Tibial nerve (tissue), 4 donors: ENCODE measurements around the gene ASCL4. TPM values are rescaled to one million over a fixed set of nuclear protein-coding genes. Genes with fewer than 3 reads are reported as not detected.
A peak's percentile ranks its signal among the peaks of the same experiment; 100 is the strongest.
"Not testable (repeated sequence)": the region's sequence is repeated elsewhere in the genome, so short reads cannot be mapped to it uniquely, and the experiment has no call there.

Experiments
- DNase-seq, 2 donors: peaks; one replicate each; pipeline ENCODE4 v3.0.0-alpha.2; 2019; ENCODE audit warnings: low spot score in 2 of 2
- H3K27ac ChIP-seq, 4 donors: fragments of 200-600 bp; sonication (generic) in 3 of 4; one replicate each; pipeline ENCODE4 v1.5.1; 2017 to 2019; ENCODE audit warnings: mild to moderate bottlenecking in 1 of 4
- H3K27me3 ChIP-seq, 2 donors: fragments of 200-600 bp; sonication (generic) in 1 of 2; one replicate each; pipeline versions ENCODE4 v1.5.1 to v1.6.0; 2017 to 2019
- H3K36me3 ChIP-seq, 3 donors: fragments of 200-600 bp; sonication (generic); one replicate each; pipeline ENCODE4 v1.5.1; 2018 to 2019
- H3K4me1 ChIP-seq, 4 donors: fragments of 200-600 bp; sonication (generic) in 3 of 4; one replicate each; pipeline ENCODE4 v1.5.1; 2017 to 2019
- H3K4me3 ChIP-seq, 4 donors: fragments of 200-600 bp; sonication (generic) in 3 of 4; one replicate each; pipeline ENCODE4 v1.5.1; 2017 to 2019; ENCODE audit warnings: mild to moderate bottlenecking in 1 of 4, moderate library complexity in 1 of 4
- H3K9me3 ChIP-seq, 4 donors: fragments of 200-600 bp; sonication (generic) in 3 of 4; one replicate each; pipeline ENCODE4 v1.5.1; 2017 to 2019
- EP300 ChIP-seq, 2 donors: sonication (generic); formaldehyde crosslinking; IDR thresholded peaks; one replicate each; pipeline ENCODE4 v1.6.1; 2017; ENCODE audit warnings: antibody characterized with exemption in 2 of 2, mild to moderate bottlenecking in 1 of 2
- POLR2A ChIP-seq, 2 donors: fragments of 450-650 bp; IDR thresholded peaks; one replicate each; pipeline ENCODE4 v1.6.1; 2017; ENCODE audit warnings: antibody characterized with exemption in 2 of 2, mild to moderate bottlenecking in 2 of 2, moderate library complexity in 2 of 2
- WGBS, 2 donors: methylation state at CpG; one replicate each; pipeline ENCODE4 v1.1.5; 2018; 5-methylcytosine and 5-hydroxymethylcytosine counted together
- total RNA-seq, 4 donors: library from RNA; depleted of rRNA; stranded (reverse); fragments of >200 nt; gene quantifications; one replicate each; pipeline ENCODE4 v1.1.0, GENCODE V29; 2016
- TF ChIP-seq, protein P1 (sequence below), 5 experiments: fragments of 200-600 bp in 3 of 5; fragments of 450-650 bp in 2 of 5; sonication (generic) in 3 of 5; IDR thresholded peaks; one replicate each; pipeline ENCODE4 v1.5.1; 2016 to 2019; ENCODE audit warnings: antibody characterized with exemption in 5 of 5, mild to moderate bottlenecking in 3 of 5, moderate library complexity in 2 of 5

Gene ASCL4
- total RNA-seq = under 1 TPM in 2 of 4 donors, not detected in 2; 0.22 to 0.39 TPM

DNA sequence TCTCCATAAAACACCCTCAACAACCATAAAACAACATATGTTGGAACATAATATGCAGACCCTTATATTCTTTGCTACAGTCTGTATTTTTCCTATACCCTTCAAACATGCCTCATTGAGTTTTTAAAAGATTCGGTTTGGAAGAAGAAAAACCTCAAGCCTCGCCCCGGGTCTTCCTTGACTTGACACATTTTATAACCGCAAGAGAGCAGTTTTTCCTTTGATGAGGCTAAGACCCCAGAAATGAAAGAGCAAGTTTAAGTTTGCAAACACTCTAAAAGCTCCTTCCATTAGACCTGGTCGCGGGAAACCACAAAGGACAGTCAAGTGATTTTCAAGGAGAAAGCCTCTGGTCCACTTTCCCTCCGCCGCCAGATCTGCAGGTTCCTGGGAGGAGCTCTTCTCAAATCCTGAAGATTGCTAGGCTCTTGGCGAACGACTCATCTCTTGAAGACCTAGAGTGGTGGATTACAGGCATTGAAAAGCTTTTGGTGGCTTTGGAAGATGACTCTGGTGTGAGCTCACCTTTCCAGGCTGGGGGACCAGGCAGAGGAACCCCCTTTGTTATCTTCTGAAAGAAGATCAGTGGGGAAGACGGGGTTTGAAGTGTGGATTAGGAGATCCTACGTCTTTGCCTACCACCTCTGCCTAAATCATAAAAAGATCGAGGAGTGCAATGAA is at the start of gene ASCL4:
Gene ASCL4 (plus strand): TSS at position 356 of the 681 bp plus-strand sequence. CDS start 515 bp downstream, outside the sequence.
- no peak for TF ChIP-seq POLR2A (IDR thresholded peaks at IDR 0.05)
- TF ChIP-seq, protein P1, sequence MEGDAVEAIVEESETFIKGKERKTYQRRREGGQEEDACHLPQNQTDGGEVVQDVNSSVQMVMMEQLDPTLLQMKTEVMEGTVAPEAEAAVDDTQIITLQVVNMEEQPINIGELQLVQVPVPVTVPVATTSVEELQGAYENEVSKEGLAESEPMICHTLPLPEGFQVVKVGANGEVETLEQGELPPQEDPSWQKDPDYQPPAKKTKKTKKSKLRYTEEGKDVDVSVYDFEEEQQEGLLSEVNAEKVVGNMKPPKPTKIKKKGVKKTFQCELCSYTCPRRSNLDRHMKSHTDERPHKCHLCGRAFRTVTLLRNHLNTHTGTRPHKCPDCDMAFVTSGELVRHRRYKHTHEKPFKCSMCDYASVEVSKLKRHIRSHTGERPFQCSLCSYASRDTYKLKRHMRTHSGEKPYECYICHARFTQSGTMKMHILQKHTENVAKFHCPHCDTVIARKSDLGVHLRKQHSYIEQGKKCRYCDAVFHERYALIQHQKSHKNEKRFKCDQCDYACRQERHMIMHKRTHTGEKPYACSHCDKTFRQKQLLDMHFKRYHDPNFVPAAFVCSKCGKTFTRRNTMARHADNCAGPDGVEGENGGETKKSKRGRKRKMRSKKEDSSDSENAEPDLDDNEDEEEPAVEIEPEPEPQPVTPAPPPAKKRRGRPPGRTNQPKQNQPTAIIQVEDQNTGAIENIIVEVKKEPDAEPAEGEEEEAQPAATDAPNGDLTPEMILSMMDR (IDR thresholded peaks at IDR 0.05) = no peak
- TF ChIP-seq EP300 (IDR thresholded peaks at IDR 0.05) = no peak
- H3K36me3 ChIP-seq = no peaks in the 10 kb centered on the region
- DNase-seq = no peak
- H3K9me3 ChIP-seq = no peaks in the 10 kb centered on the region
- peaks cover 0 to 55% of the 10 kb centered on the region in 2 donors for H3K27me3 ChIP-seq
- H3K27ac ChIP-seq = no peak within 1 kb of the TSS
- peaks cover 0 to 10% (median 0%) of the 10 kb centered on the region in 4 donors for H3K4me1 ChIP-seq
- H3K4me3 ChIP-seq = peak within 1 kb of the TSS in 2 of 4 donors; percentile 12 to 47
- 55 to 61% methylated on average over 13 of the region's 13 CpGs for WGBS, 2 donors

DNA sequence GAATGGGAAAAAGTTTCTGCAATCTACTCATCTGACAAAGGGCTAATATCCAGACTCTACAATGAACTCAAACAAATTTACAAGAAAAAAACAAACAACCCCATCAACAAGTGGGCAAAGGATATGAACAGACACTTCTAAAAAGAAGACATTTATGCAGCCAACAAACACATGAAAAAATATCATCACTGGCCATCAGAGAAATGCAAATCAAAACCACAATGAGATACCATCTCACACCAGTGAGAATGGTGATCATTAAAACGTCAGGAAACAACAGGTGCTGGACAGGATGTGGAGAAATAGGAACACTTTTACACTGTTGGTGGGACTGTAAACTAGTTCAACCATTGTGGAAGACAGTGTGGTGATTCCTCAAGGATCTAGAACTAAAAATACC is 47.2 kb upstream of the ASCL4 start:
- not testable (repeated sequence) for H3K27me3 ChIP-seq, H3K9me3 ChIP-seq, H3K27ac ChIP-seq, H3K4me1 ChIP-seq, DNase-seq, H3K4me3 ChIP-seq
- 75 to 81% methylated on average over 1 of the region's 1 CpG for WGBS, 2 donors
- H3K36me3 ChIP-seq = peaks cover 0 to 11% (median 0%) of the 10 kb centered on the region in 3 donors

GRCh38 chr12:107727742-107728141 is 46.8 kb upstream of the ASCL4 start:
- not testable (repeated sequence) for DNase-seq, H3K4me3 ChIP-seq, H3K27ac ChIP-seq, H3K4me1 ChIP-seq, H3K27me3 ChIP-seq, H3K9me3 ChIP-seq
- WGBS, 2 donors = 100% methylated on average over 1 of the region's 1 CpG; no CpG with 5 or more reads in 1 of the 2 donors
- peaks cover 0 to 11% (median 0%) of the 10 kb centered on the region in 3 donors for H3K36me3 ChIP-seq

DNA sequence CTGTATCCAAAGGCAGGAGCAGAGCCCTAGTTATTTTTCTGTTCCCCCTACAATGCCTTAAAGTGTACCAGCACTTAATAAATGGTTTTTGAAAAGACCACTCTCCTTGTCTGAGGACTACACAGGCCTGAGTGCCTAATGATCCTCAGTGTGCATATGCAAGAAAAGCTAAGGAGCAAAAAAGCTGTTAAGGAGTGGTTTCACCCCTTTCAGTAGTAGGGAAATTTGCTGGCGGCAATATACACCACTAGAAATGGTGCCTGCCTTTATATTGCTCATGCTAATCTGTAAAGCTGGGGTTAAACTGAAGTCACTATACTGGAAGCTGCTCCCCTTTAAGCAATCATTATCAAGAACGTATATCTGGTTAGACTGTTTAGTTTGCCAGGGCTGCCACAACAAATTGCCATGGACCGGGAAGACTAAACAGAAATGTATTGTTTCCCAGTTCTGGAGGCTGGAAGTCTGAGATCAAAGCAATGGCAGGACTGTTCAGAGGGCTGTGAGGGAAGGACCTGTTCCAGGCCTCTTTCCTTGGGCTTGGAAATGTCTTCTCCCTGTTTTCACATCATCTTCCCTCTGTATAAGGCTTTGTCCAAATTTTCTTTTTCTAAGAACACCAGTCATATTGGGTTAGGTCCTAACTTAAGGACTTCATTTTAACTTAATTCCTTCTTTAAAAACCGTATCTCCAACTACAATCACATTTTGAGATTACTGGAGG is 43.7 kb upstream of the ASCL4 start:
- H3K27ac ChIP-seq = peak overlapping the region in 1 of 4 donors; percentile 65
- H3K9me3 ChIP-seq = no peaks in the 10 kb centered on the region
- no peak for TF ChIP-seq EP300 (IDR thresholded peaks at IDR 0.05)
- no peak for TF ChIP-seq POLR2A (IDR thresholded peaks at IDR 0.05)
- TF ChIP-seq, protein P1 (IDR thresholded peaks at IDR 0.05) = no peak
- no peaks in the 10 kb centered on the region for H3K4me1 ChIP-seq
- no peak for DNase-seq
- no peaks in the 10 kb centered on the region for H3K27me3 ChIP-seq
- 50 to 63% methylated on average over 4 of the region's 4 CpGs for WGBS, 2 donors
- peaks cover 0 to 36% (median 0%) of the 10 kb centered on the region in 3 donors for H3K36me3 ChIP-seq
- no peak overlapping the region for H3K4me3 ChIP-seq

GRCh38 chr12:107731366-107731765 is 43.1 kb upstream of the ASCL4 start:
- Histone ChIP-seq H3K4me3 (no peak overlapping the region), H3K36me3 (peaks cover 0 to 41% (median 0%) of the 10 kb centered on the region in 3 donors), H3K27me3 (no peaks in the 10 kb centered on the region), H3K9me3 (no peaks in the 10 kb centered on the region), H3K27ac (peak overlapping the region in 1 of 4 donors; percentile 65), H3K4me1 (no peaks in the 10 kb centered on the region)
- TF ChIP-seq POLR2A (IDR thresholded peaks at IDR 0.05) (no peak), EP300 (IDR thresholded peaks at IDR 0.05) (no peak)
- TF ChIP-seq, protein P1 (IDR thresholded peaks at IDR 0.05) = no peak
- WGBS, 2 donors = 77 to 86% methylated on average over 4 of the region's 4 CpGs
- no peak for DNase-seq

DNA sequence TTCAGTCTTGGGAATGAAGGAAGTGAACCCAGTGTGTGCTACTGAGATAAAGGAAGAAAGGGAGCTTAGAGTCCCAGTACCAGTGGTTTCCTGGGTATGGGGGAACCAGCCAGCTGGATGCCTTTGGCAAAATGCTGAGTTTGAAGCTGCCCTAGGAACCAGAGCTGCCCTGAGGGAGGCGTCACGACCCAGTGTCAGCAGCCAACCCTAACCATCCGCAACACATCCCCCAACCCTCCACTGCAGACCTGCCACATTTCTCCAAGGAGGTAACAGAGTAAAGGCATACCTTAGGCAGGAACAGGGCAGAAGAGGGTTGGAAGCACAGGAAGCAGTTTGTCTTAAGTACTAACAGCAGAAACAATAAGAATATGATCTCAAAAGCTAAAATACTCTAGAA is 42.1 kb upstream of the ASCL4 start:
- H3K27ac ChIP-seq = no peak overlapping the region
- WGBS, 2 donors = 82 to 83% methylated on average over 3 of the region's 3 CpGs
- H3K4me3 ChIP-seq = no peak overlapping the region
- no peaks in the 10 kb centered on the region for H3K4me1 ChIP-seq
- DNase-seq = no peak
- peaks cover 0 to 51% (median 3%) of the 10 kb centered on the region in 3 donors for H3K36me3 ChIP-seq
- TF ChIP-seq, protein P1 (IDR thresholded peaks at IDR 0.05) = no peak
- no peak for TF ChIP-seq POLR2A (IDR thresholded peaks at IDR 0.05)
- TF ChIP-seq EP300 (IDR thresholded peaks at IDR 0.05) = no peak
- H3K9me3 ChIP-seq = no peaks in the 10 kb centered on the region
- no peaks in the 10 kb centered on the region for H3K27me3 ChIP-seq
